ENCODE measurements around the gene XRCC1. TPM values are rescaled to one million over a fixed set of nuclear protein-coding genes. Genes with fewer than 3 reads are reported as not detected.
A peak's percentile ranks its signal among the peaks of the same experiment; 100 is the strongest.

Gene XRCC1
- total and polyA plus RNA-seq, 2 experiments from 2014 or later, result 35.3 to 49.5 TPM

GRCh38 chr19:43619262-43620060 lies 44.1 kb upstream of the XRCC1 start, which contains the start of gene ZNF428:
ZNF428 (minus strand) TSS chr19:43619629; CDS start chr19:43614304, 5,325 bp downstream.
- Histone ChIP-seq H3K4me2 (peak within 1 kb of the TSS; percentile 84), H3K9me2 (ENCODE audit: insufficient read depth) (no peaks in the 10 kb centered on the region), H3K4me1 (ENCODE audit: insufficient read depth) (peaks cover 9% of the 10 kb centered on the region), H3K79me2 (replicated peaks; ENCODE audit: insufficient read depth) (peaks cover 24% of the 10 kb centered on the region; the same call in 1 of the 2 replicates), H3K4me3 (peak within 1 kb of the TSS; percentile 68), H3K27me3 (ENCODE audit: insufficient read depth) (no peaks in the 10 kb centered on the region), H2AFZ (peak within 1 kb of the TSS; percentile 88), H3F3A (replicated peaks; ENCODE audit: low read depth) (peaks cover 7% of the 10 kb centered on the region), H3K36me3 (ENCODE audit: insufficient read depth) (no peaks in the 10 kb centered on the region), H3K27ac (ENCODE audit: low read depth) (peak within 1 kb of the TSS; percentile 96), H4K20me1 (replicated peaks; ENCODE audit: insufficient read depth) (no peaks in the 10 kb centered on the region; the same call in none of the 2 replicates)
- DNase-seq (ENCODE audit: low spot score), result peak; percentile 97
- H3K27me3 Mint-ChIP-seq (ENCODE audit: insufficient read depth, low read depth, poor library complexity), result peaks cover 19% of the 10 kb centered on the region
- TF ChIP-seq JUNB (IDR thresholded peaks at IDR 0.05; ENCODE audit: unreplicated experiment), result no peak
- peak; percentile 60 for TF ChIP-seq POLR2AphosphoS5 (IDR thresholded peaks at IDR 0.05; ENCODE audit: low read depth)
- TF ChIP-seq CREB1 (CRISPR knock-in tag; IDR thresholded peaks at IDR 0.05; ENCODE audit: low read depth), result 0 out of 2 replicates have a peak, but pooled peaks have one; percentile 1
- H3K27ac Mint-ChIP-seq, result peak within 1 kb of the TSS; percentile 99
- ATAC-seq, result peak; percentile 84
- peaks cover 29% of the 10 kb centered on the region for H3K4me1 Mint-ChIP-seq
- H3K36me3 Mint-ChIP-seq (ENCODE audit: low read depth), result peaks cover 9% of the 10 kb centered on the region
- peaks cover 3% of the 10 kb centered on the region; the same call in 2 of the 3 replicates for H3K9me3 Mint-ChIP-seq
- H3K4me3 Mint-ChIP-seq, result peak within 1 kb of the TSS; percentile 88

- H3K27ac ChIP-seq (ENCODE audit: low read depth), result peak overlapping the region; percentile 96
- H3K4me1 ChIP-seq (ENCODE audit: insufficient read depth), result peaks cover 4% of the 10 kb centered on the region
- peaks cover 3% of the 10 kb centered on the region; the same call in 2 of the 3 replicates for H3K9me3 Mint-ChIP-seq
- H3K36me3 ChIP-seq (ENCODE audit: insufficient read depth), result no peaks in the 10 kb centered on the region
- no peaks in the 10 kb centered on the region; the same call in 1 of the 2 replicates for H4K20me1 ChIP-seq (replicated peaks; ENCODE audit: insufficient read depth)
- TF ChIP-seq STAT1 (IDR thresholded peaks at IDR 0.05; ENCODE audit: unreplicated experiment) (no peak), POLR2AphosphoS5 (IDR thresholded peaks at IDR 0.05; ENCODE audit: low read depth) (peak; percentile 35; the same call in 1 of the 2 replicates)
- peak overlapping the region; percentile 68 for H3K4me3 ChIP-seq
- no peaks in the 10 kb centered on the region for H3K27me3 ChIP-seq (ENCODE audit: insufficient read depth)
- H3K27me3 Mint-ChIP-seq (ENCODE audit: insufficient read depth, low read depth, poor library complexity), result peaks cover 14% of the 10 kb centered on the region
- no peaks in the 10 kb centered on the region for H3K9me2 ChIP-seq (ENCODE audit: insufficient read depth)
- peak overlapping the region; percentile 84 for H3K4me2 ChIP-seq
- H3K4me3 Mint-ChIP-seq, result peak overlapping the region; percentile 88
- H3K36me3 Mint-ChIP-seq (ENCODE audit: low read depth), result peaks cover 10% of the 10 kb centered on the region
- H3F3A ChIP-seq (replicated peaks; ENCODE audit: low read depth), result peaks cover 3% of the 10 kb centered on the region; the same call in 1 of the 2 replicates
- H3K27ac Mint-ChIP-seq, result peak overlapping the region; percentile 98
- ATAC-seq (peak; percentile 28), DNase-seq (ENCODE audit: low spot score) (no peak)
- H3K79me2 ChIP-seq (replicated peaks; ENCODE audit: insufficient read depth), result peaks cover 24% of the 10 kb centered on the region; the same call in 1 of the 2 replicates
- peaks cover 23% of the 10 kb centered on the region for H3K4me1 Mint-ChIP-seq
- H2AFZ ChIP-seq, result peak overlapping the region; percentile 88
Observed at GRCh38 chr19:43618921-43619261, 43.6 kb upstream of the XRCC1 start.

GRCh38 chr19:43616954-43617353 lies 41.6 kb upstream of the XRCC1 start:
- Histone ChIP-seq H3K27me3 (ENCODE audit: insufficient read depth) (no peaks in the 10 kb centered on the region), H3K9me2 (ENCODE audit: insufficient read depth) (no peaks in the 10 kb centered on the region), H3K36me3 (ENCODE audit: insufficient read depth) (no peaks in the 10 kb centered on the region), H3K79me2 (replicated peaks; ENCODE audit: insufficient read depth) (peaks cover 24% of the 10 kb centered on the region; the same call in 1 of the 2 replicates), H4K20me1 (replicated peaks; ENCODE audit: insufficient read depth) (no peaks in the 10 kb centered on the region; the same call in 1 of the 2 replicates), H3K4me2 (no peak overlapping the region), H3K27ac (ENCODE audit: low read depth) (no peak overlapping the region), H3F3A (replicated peaks; ENCODE audit: low read depth) (peaks cover 3% of the 10 kb centered on the region; the same call in 1 of the 2 replicates), H2AFZ (no peak overlapping the region), H3K4me1 (ENCODE audit: insufficient read depth) (peaks cover 4% of the 10 kb centered on the region), H3K4me3 (no peak overlapping the region)
- Mint-ChIP-seq H3K4me3 (no peak overlapping the region), H3K27me3 (ENCODE audit: insufficient read depth, low read depth, poor library complexity) (peaks cover 22% of the 10 kb centered on the region), H3K4me1 (peaks cover 18% of the 10 kb centered on the region), H3K27ac (no peak overlapping the region), H3K9me3 (peaks cover 11% of the 10 kb centered on the region), H3K36me3 (ENCODE audit: low read depth) (peaks cover 24% of the 10 kb centered on the region)
- ATAC-seq, result no peak
- no peak for DNase-seq (ENCODE audit: low spot score)
- no peak for TF ChIP-seq EZH2phosphoT487 (IDR thresholded peaks at IDR 0.05; ENCODE audit: unreplicated experiment)
- no peak for TF ChIP-seq CTCF (conservative IDR thresholded peaks at IDR 0.05; ENCODE audit: low read depth in 2 of 2)
- TF ChIP-seq ZNF331 (CRISPR knock-in tag; IDR thresholded peaks at IDR 0.05; ENCODE audit: low read depth), result no peak
